ENCODE results near the gene THAP6. TPM values are rescaled to one million over a fixed set of nuclear protein-coding genes. Genes with fewer than 3 reads are reported as not detected.

THAP6 gene
- total RNA-seq, 1 experiment from 2014 or later = 27.6 TPM

DNA sequence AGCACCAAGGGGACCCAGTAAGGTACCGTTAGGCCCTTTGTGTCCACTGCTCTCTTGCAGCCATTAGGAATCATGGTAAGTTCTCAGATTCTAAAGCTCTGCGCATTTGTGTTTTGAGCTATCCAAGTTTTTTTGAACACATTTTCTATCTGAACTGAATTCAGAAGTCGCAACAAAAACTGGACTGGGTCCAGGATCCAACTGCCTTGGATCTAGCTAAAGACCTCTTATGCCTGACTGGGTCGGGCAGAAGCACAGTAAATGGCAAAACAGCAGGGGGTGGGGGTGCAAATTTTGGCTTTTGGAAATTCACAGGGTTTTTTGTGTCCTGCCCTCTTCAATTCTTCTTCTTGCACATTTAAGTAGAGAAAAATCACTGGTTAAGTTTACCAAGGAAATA lies 30.1 kb upstream of the THAP6 start:
- CTCF ChIA-PET = no interaction called here
- Mint-ChIP-seq H3K4me1 (ENCODE audit: insufficient read depth, unreplicated experiment) (no peaks in the 10 kb centered on the region), H3K27me3 (ENCODE audit: insufficient read depth, unreplicated experiment) (no peaks in the 10 kb centered on the region), H3K27ac (ENCODE audit: low read depth, unreplicated experiment) (no peak overlapping the region), H3K9me3 (ENCODE audit: unreplicated experiment) (no peaks in the 10 kb centered on the region), H3K36me3 (ENCODE audit: insufficient read depth, unreplicated experiment) (peaks cover 65% of the 10 kb centered on the region), H3K4me3 (ENCODE audit: unreplicated experiment) (no peak overlapping the region)
- no TSS peak for BruUV-seq (replicated peaks)
- intact Hi-C loops (cut with micrococcal nuclease) = no loop called here
- TF ChIP-seq, protein P1, sequence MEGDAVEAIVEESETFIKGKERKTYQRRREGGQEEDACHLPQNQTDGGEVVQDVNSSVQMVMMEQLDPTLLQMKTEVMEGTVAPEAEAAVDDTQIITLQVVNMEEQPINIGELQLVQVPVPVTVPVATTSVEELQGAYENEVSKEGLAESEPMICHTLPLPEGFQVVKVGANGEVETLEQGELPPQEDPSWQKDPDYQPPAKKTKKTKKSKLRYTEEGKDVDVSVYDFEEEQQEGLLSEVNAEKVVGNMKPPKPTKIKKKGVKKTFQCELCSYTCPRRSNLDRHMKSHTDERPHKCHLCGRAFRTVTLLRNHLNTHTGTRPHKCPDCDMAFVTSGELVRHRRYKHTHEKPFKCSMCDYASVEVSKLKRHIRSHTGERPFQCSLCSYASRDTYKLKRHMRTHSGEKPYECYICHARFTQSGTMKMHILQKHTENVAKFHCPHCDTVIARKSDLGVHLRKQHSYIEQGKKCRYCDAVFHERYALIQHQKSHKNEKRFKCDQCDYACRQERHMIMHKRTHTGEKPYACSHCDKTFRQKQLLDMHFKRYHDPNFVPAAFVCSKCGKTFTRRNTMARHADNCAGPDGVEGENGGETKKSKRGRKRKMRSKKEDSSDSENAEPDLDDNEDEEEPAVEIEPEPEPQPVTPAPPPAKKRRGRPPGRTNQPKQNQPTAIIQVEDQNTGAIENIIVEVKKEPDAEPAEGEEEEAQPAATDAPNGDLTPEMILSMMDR (IDR thresholded peaks at IDR 0.05; ENCODE audit: unreplicated experiment) = no peak
- POLR2A ChIA-PET = interaction anchor here (0.6 to 1.1 kb wide), 2 partner anchors 13 to 42 kb away, joined by 3 read pairs; no protein-coding TSS in a partner anchor
- DNase-seq (ENCODE audit: unreplicated experiment) = no peak

DNA sequence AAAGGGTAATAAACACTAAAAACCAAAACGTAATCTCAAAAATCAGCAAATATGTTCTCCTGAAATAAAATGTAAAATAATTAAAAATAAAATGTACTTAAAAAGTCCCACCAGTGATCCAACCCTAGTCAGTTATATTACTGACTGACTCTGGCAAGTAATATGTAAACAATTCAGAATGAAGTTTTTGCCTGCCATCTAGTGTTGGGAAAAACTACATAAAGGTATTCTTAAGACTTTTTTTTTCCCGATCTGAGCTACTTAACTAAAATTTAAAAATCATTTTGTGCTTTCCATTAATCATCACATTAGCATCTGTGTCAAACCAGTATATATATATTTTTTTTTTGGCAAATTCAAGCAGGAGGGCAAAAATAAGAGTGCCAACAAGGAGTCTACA lies 24.1 kb upstream of the THAP6 start:
- ChIA-PET POLR2A (interaction anchor here (0.7 kb wide), 1 partner anchor 960 kb away, joined by 4 read pairs; no protein-coding TSS in a partner anchor), CTCF (interaction anchor here (0.6 to 1.5 kb wide), 5 partner anchors 9 to 559 kb away, joined by 4 to 5 read pairs (median 5); no protein-coding TSS in a partner anchor)
- Mint-ChIP-seq H3K4me1 (ENCODE audit: insufficient read depth, unreplicated experiment) (peaks cover 7% of the 10 kb centered on the region), H3K36me3 (ENCODE audit: insufficient read depth, unreplicated experiment) (peaks cover 46% of the 10 kb centered on the region), H3K4me3 (ENCODE audit: unreplicated experiment) (no peak overlapping the region), H3K9me3 (ENCODE audit: unreplicated experiment) (no peaks in the 10 kb centered on the region), H3K27me3 (ENCODE audit: insufficient read depth, unreplicated experiment) (no peaks in the 10 kb centered on the region), H3K27ac (ENCODE audit: low read depth, unreplicated experiment) (no peak overlapping the region)
- DNase-seq (ENCODE audit: unreplicated experiment) = peak; percentile 29
- TF ChIP-seq, protein P1 (IDR thresholded peaks at IDR 0.05; ENCODE audit: unreplicated experiment) = peak; percentile 16
- intact Hi-C loops (cut with micrococcal nuclease) = loop anchor here (5.0 to 10.0 kb wide), 2 partner anchors 558 to 615 kb away; partner anchors contain the start of gene PARM1
- no TSS peak for BruUV-seq (replicated peaks)

DNA sequence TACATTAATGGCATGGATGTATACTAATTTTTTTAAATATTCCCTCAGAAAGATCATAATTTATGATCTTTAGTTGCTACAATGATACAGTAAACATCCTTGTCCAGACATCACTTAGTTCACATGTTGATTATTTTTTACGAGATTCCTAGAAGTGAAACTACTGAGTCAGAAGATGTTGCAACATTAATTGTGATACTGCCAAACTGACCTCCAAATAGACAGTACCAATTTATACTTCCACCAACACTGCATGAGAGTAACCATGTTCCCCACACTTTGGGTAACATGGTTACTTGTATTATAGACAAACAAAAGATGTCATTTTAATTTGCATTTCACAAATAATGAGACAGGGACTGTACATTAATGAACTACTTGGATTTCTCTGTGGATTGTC lies 19.7 kb upstream of the THAP6 start:
- intact Hi-C loops (cut with micrococcal nuclease) = loop anchor here (5.0 to 10.0 kb wide), 2 partner anchors 562 to 620 kb away; partner anchors contain the start of gene PARM1
- CTCF ChIA-PET = interaction anchor here (0.7 kb wide), 1 partner anchor 81 kb away, joined by 3 read pairs; no protein-coding TSS in a partner anchor
- TF ChIP-seq, protein P1 (IDR thresholded peaks at IDR 0.05; ENCODE audit: unreplicated experiment) = no peak
- H3K4me1 Mint-ChIP-seq (ENCODE audit: insufficient read depth, unreplicated experiment) = peaks cover 16% of the 10 kb centered on the region
- BruUV-seq (replicated peaks) = no TSS peak
- DNase-seq (ENCODE audit: unreplicated experiment) = peak; percentile 82
- H3K27ac Mint-ChIP-seq (ENCODE audit: low read depth, unreplicated experiment) = peak overlapping the region; percentile 25
- peaks cover 18% of the 10 kb centered on the region for H3K9me3 Mint-ChIP-seq (ENCODE audit: unreplicated experiment)
- POLR2A ChIA-PET = interaction anchor here (1.4 to 3.9 kb wide), 6 partner anchors 11 to 562 kb away, joined by 3 to 34 read pairs (median 8); partner anchors contain the start of genes PARM1, RCHY1 and THAP6
- peaks cover 51% of the 10 kb centered on the region for H3K36me3 Mint-ChIP-seq (ENCODE audit: insufficient read depth, unreplicated experiment)
- H3K4me3 Mint-ChIP-seq (ENCODE audit: unreplicated experiment) = no peak overlapping the region
- H3K27me3 Mint-ChIP-seq (ENCODE audit: insufficient read depth, unreplicated experiment) = no peaks in the 10 kb centered on the region

DNA sequence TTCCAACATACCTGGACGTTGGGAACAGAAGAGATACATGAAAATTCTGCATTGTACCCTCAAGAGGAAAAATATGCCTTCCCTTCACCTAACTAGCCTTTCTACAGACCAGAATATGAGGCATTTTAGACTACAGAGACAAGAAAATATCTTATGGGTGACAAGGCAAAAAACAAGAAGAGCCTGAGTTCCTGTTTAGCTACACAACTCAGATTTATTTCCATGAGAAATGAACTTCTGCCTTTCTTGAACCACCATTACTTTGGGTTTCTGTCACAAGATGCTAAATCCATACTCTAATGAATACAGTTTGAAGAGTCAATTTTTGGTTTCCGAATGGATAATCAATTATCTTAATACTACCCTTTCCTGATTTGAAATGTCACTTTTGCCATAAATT lies 18.8 kb upstream of the THAP6 start:
- BruUV-seq (replicated peaks) = no TSS peak

More for the DNA sequence above, 18.8 kb upstream of the THAP6 start:
- CTCF ChIA-PET = interaction anchor here (0.7 kb wide), 1 partner anchor 74 kb away, joined by 4 read pairs; no protein-coding TSS in a partner anchor
- TF ChIP-seq, protein P1 (IDR thresholded peaks at IDR 0.05; ENCODE audit: unreplicated experiment) = no peak
- intact Hi-C loops (cut with micrococcal nuclease) = loop anchor here (10.0 kb wide), 1 partner anchor 621 kb away; no protein-coding TSS in a partner anchor
- POLR2A ChIA-PET = interaction anchor here (1.4 to 3.9 kb wide), 5 partner anchors 10 to 563 kb away, joined by 3 to 34 read pairs (median 5); partner anchors contain the start of genes PARM1, RCHY1 and THAP6
- H3K4me1 Mint-ChIP-seq (ENCODE audit: insufficient read depth, unreplicated experiment) = peaks cover 16% of the 10 kb centered on the region
- peaks cover 51% of the 10 kb centered on the region for H3K36me3 Mint-ChIP-seq (ENCODE audit: insufficient read depth, unreplicated experiment)
- H3K9me3 Mint-ChIP-seq (ENCODE audit: unreplicated experiment) = peaks cover 18% of the 10 kb centered on the region
- peak overlapping the region; percentile 77 for H3K27ac Mint-ChIP-seq (ENCODE audit: low read depth, unreplicated experiment)
- H3K4me3 Mint-ChIP-seq (ENCODE audit: unreplicated experiment) = no peak overlapping the region
- no peak for DNase-seq (ENCODE audit: unreplicated experiment)
- H3K27me3 Mint-ChIP-seq (ENCODE audit: insufficient read depth, unreplicated experiment) = no peaks in the 10 kb centered on the region
